H1 (cell line): ENCODE measurements around the gene CXorf65. TPM values are rescaled to one million over a fixed set of nuclear protein-coding genes. Genes with fewer than 3 reads are reported as not detected.

Source experiments
- CBX5 ChIP-seq: fragments of 300-800, 300-1000 bp; sonication (generic); IDR thresholded peaks from 2 replicates; pipeline ENCODE4 v1.7.1; 2016; ENCODE audit warnings: antibody characterized with exemption, low read length, low read depth
- CHD2 ChIP-seq: IDR thresholded peaks from 2 replicates; pipeline ENCODE4 v1.6.1; 2012; ENCODE audit warnings: low read length, improper control_type of control experiment
- CHD7 ChIP-seq: fragments of 300-600 bp; sonication (generic); IDR thresholded peaks from 2 replicates; pipeline ENCODE4 v1.7.1; 2012; ENCODE audit warnings: low read length, moderate library complexity, mild to moderate bottlenecking, inconsistent platforms; ENCODE audit not compliant: insufficient replicate concordance
- CREB1 ChIP-seq: IDR thresholded peaks from 2 replicates; pipeline ENCODE4 v1.6.1; 2012; ENCODE audit warnings: inconsistent platforms
- FOSL1 ChIP-seq: IDR thresholded peaks from 2 replicates; pipeline ENCODE4 v1.6.1; 2011; ENCODE audit warnings: mild to moderate bottlenecking, low read depth, low read length, moderate library complexity; ENCODE audit not compliant: insufficient read depth
- POLR2A ChIP-seq, 2 experiments: IDR thresholded peaks; 1 replicate in 1 of 2; 2 replicates in 1 of 2; pipeline ENCODE4 v1.6.1; 2011; ENCODE audit warnings: low read depth in 2 of 2, low read length in 2 of 2, mild to moderate bottlenecking in 2 of 2; ENCODE audit errors: control extremely low read depth in 1 of 2
- POLR2AphosphoS5 ChIP-seq: IDR thresholded peaks from 2 replicates; pipeline ENCODE4 v1.6.1; 2011; ENCODE audit warnings: low read depth, low read length
- RAD21 ChIP-seq, 2 experiments: IDR thresholded peaks in 1 of 2; conservative IDR thresholded peaks in 1 of 2; 2 replicates each; pipeline ENCODE4 v1.6.1; 2011; ENCODE audit warnings: low read depth in 2 of 2, low read length in 2 of 2, improper control_type of control experiment in 1 of 2, inconsistent platforms in 1 of 2, mild to moderate bottlenecking in 1 of 2, moderate library complexity in 1 of 2
- SIX5 ChIP-seq: IDR thresholded peaks from 2 replicates; pipeline ENCODE4 v1.6.1; 2011; ENCODE audit warnings: mild to moderate bottlenecking, low read depth, low read length
- polyA plus RNA-seq, 7 experiments: library from polyadenylated mRNA; depleted of rRNA in 3 of 7; stranded (reverse) in 5 of 7; unstranded in 2 of 7; fragments of >200 nt in 5 of 7; fragments of 200-250 nt in 2 of 7; gene quantifications; 1 replicate in 5 of 7; 2 replicates in 1 of 7; 4 replicates in 1 of 7; pipeline versions ENCODE4 v1.2.1 to v1.2.3, GENCODE V29; 2011 to 2013; ENCODE audit warnings: missing spikeins in 2 of 7, mixed read lengths in 2 of 7
- total RNA-seq: library from RNA; stranded (reverse); fragmentation: NEBNext Ultra II Directional; extraction: Animal tissue kit (Norgen Biotek cat#: 25700); gene quantifications from 2 replicates; pipeline ENCODE4 v1.2.1, GENCODE V29; 2021
- TF ChIP-seq, protein P1 (sequence below): IDR thresholded peaks from 2 replicates; pipeline ENCODE4 v1.6.1; 2012; ENCODE audit warnings: low read length, inconsistent platforms

Gene CXorf65
- total and polyA plus RNA-seq, 2 of the 8 experiments (the other 6 are each of a cell fraction or from before 2014, with no cell fraction given) = not detected

DNA sequence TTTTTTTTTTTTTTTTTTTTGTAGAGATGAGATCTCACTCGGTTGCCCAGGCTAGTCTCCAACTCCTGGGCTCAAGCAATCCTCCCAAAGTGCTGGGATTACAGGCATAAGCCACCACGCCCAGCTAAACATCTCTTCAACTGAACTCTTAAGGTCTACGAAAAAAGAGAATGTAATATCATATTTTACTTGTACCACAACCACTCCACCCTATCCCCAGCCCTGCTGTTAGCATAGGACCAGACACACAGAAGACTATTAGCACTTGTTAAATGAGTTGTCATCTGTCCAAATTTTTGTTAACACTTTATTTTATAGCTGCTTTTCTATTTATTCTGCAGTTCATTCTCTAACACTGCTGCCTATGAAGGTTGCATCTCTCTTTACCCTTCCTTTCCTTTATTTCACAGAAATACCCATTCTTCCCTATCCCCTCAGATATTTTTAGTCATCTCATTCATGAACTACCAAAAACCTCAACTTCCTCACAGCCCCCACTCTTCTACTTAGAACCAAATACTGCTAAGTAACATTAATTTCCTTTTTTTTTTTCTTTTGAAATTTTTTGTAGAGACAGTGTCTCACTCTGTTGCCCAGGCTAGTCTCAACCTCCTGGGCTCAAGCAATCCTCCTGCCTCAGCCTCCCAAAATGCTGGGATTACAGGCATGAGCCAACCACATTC lies 48.6 kb downstream of the CXorf65 start (continued):
- TF ChIP-seq, protein P1, sequence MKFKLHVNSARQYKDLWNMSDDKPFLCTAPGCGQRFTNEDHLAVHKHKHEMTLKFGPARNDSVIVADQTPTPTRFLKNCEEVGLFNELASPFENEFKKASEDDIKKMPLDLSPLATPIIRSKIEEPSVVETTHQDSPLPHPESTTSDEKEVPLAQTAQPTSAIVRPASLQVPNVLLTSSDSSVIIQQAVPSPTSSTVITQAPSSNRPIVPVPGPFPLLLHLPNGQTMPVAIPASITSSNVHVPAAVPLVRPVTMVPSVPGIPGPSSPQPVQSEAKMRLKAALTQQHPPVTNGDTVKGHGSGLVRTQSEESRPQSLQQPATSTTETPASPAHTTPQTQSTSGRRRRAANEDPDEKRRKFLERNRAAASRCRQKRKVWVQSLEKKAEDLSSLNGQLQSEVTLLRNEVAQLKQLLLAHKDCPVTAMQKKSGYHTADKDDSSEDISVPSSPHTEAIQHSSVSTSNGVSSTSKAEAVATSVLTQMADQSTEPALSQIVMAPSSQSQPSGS = no peak
- TF ChIP-seq CBX5 = no peak
- no peak for TF ChIP-seq CHD2
- TF ChIP-seq FOSL1 = no peak
- no peak for TF ChIP-seq POLR2A (IDR thresholded peaks at IDR 0.05; ENCODE audit: control extremely low read depth in 1 of 2, low read depth in 2 of 2, low read length in 2 of 2)
- TF ChIP-seq POLR2AphosphoS5 = no peak
- TF ChIP-seq RAD21 (IDR thresholded peaks at IDR 0.05 in 1 of 2, conservative IDR thresholded peaks at IDR 0.05 in 1 of 2; ENCODE audit: low read depth in 2 of 2, low read length in 2 of 2) = no peak
- no peak for TF ChIP-seq CREB1
- no peak for TF ChIP-seq CHD7
- TF ChIP-seq SIX5 = no peak
